Measurements from ENCODE around the gene NR3C1.

Gene NR3C1

GRCh38 chr5:143265995-143266394 is 137.5 kb downstream of the NR3C1 start:
- H3K27me3 Mint-ChIP-seq (ENCODE audit: low read depth), result no peaks in the 10 kb centered on the region
- no peak for TF ChIP-seq CTCF (IDR thresholded peaks at IDR 0.05; ENCODE audit: unreplicated experiment in 3 of 3)
- H3K4me1 Mint-ChIP-seq, result no peaks in the 10 kb centered on the region
- H3K4me3 Mint-ChIP-seq, result no peak overlapping the region
- H3K27ac Mint-ChIP-seq, result no peak overlapping the region
- no peaks in the 10 kb centered on the region for H3K36me3 Mint-ChIP-seq (ENCODE audit: low read depth)
- peaks cover 46% of the 10 kb centered on the region for H3K9me3 Mint-ChIP-seq

GRCh38 chr5:143263272-143263810 is 140.1 kb downstream of the NR3C1 start:
- Mint-ChIP-seq H3K4me3 (no peak overlapping the region), H3K36me3 (ENCODE audit: low read depth) (no peaks in the 10 kb centered on the region), H3K27ac (no peak overlapping the region), H3K4me1 (no peaks in the 10 kb centered on the region), H3K9me3 (peaks cover 32% of the 10 kb centered on the region), H3K27me3 (ENCODE audit: low read depth) (no peaks in the 10 kb centered on the region)
- TF ChIP-seq CTCF (IDR thresholded peaks at IDR 0.05; ENCODE audit: unreplicated experiment in 3 of 3), result no peak

- H3K36me3 Mint-ChIP-seq (ENCODE audit: low read depth), result no peaks in the 10 kb centered on the region
- no peaks in the 10 kb centered on the region for H3K27me3 Mint-ChIP-seq (ENCODE audit: low read depth)
- no peaks in the 10 kb centered on the region for H3K4me1 Mint-ChIP-seq
- TF ChIP-seq CTCF (IDR thresholded peaks at IDR 0.05; ENCODE audit: unreplicated experiment in 3 of 3), result no peak
- peaks cover 24% of the 10 kb centered on the region for H3K9me3 Mint-ChIP-seq
- H3K4me3 Mint-ChIP-seq, result no peak overlapping the region
- H3K27ac Mint-ChIP-seq, result no peak overlapping the region
Measured at GRCh38 chr5:143262393-143263174, 140.9 kb downstream of the NR3C1 start.

- no peak for TF ChIP-seq CTCF (IDR thresholded peaks at IDR 0.05; ENCODE audit: unreplicated experiment in 3 of 3)
- Mint-ChIP-seq H3K4me1 (no peaks in the 10 kb centered on the region), H3K27me3 (ENCODE audit: low read depth) (no peaks in the 10 kb centered on the region), H3K27ac (no peak overlapping the region), H3K36me3 (ENCODE audit: low read depth) (no peaks in the 10 kb centered on the region), H3K9me3 (peaks cover 19% of the 10 kb centered on the region), H3K4me3 (no peak overlapping the region)
Measured at GRCh38 chr5:143261748-143262392, 141.6 kb downstream of the NR3C1 start.

GRCh38 chr5:143259254-143259605 is 144.3 kb downstream of the NR3C1 start:
- no peaks in the 10 kb centered on the region for H3K36me3 Mint-ChIP-seq (ENCODE audit: low read depth)
- H3K27ac Mint-ChIP-seq, result no peak overlapping the region
- no peak for TF ChIP-seq CTCF (IDR thresholded peaks at IDR 0.05; ENCODE audit: unreplicated experiment in 3 of 3)
- H3K27me3 Mint-ChIP-seq (ENCODE audit: low read depth), result no peaks in the 10 kb centered on the region
- peaks cover 3% of the 10 kb centered on the region for H3K9me3 Mint-ChIP-seq
- no peaks in the 10 kb centered on the region for H3K4me1 Mint-ChIP-seq
- no peak overlapping the region for H3K4me3 Mint-ChIP-seq
